ENCODE data around the gene C1orf198.

Gene C1orf198

GRCh38 chr1:230843503-230844309 lies 24.6 kb downstream of the C1orf198 start:
- no peak for TF ChIP-seq CTCF (IDR thresholded peaks at IDR 0.05; ENCODE audit: insufficient read depth, low read length, missing control alignments)
- H3K4me3 ChIP-seq (ENCODE audit: low read depth, low read length) = no peak overlapping the region
- ChIA-PET POLR2A (interaction anchor here (1.2 kb wide), 1 partner anchor 23 kb away, joined by 3 read pairs; no protein-coding TSS in a partner anchor), CTCF (interaction anchor here (1.4 kb wide), 1 partner anchor 47 kb away, joined by 3 read pairs; no protein-coding TSS in a partner anchor)
- DNase-seq (ENCODE audit: low read depth, low spot score) = no peak

DNA sequence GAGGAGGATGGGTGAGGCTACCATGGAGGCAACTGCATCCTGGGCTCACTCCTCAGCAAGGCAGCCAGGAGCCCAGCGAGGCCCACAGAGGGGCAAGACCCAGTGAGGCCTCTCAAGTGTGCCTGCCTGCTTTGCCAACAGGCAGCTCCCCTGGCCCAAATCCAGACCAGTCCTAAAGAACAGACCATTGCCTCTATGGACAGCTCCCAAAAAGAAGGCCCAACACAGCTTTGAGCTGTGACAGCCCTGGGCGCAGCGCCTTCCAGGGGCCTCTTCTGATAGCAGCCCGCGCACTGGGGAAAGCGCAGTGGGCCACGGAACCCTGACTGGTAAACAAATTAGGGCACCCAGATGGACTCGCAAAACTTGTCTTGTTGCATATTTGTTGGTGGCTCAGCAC lies 25.5 kb downstream of the C1orf198 start:
- DNase-seq (ENCODE audit: low read depth, low spot score) = no peak
- no peak overlapping the region for H3K4me3 ChIP-seq (ENCODE audit: low read depth, low read length)
- CTCF ChIA-PET = no interaction called here
- POLR2A ChIA-PET = no interaction called here
- no peak for TF ChIP-seq CTCF (IDR thresholded peaks at IDR 0.05; ENCODE audit: insufficient read depth, low read length, missing control alignments)

- no peak for TF ChIP-seq CTCF (IDR thresholded peaks at IDR 0.05; ENCODE audit: insufficient read depth, low read length, missing control alignments)
- H3K4me3 ChIP-seq (ENCODE audit: low read depth, low read length) = no peak overlapping the region
- ChIA-PET POLR2A (no interaction called here), CTCF (interaction anchor here (3.6 kb wide), 1 partner anchor 42 kb away, joined by 12 read pairs; no protein-coding TSS in a partner anchor)
- no peak for DNase-seq (ENCODE audit: low read depth, low spot score)
Measured at GRCh38 chr1:230839173-230839572, 29.1 kb downstream of the C1orf198 start.

DNA sequence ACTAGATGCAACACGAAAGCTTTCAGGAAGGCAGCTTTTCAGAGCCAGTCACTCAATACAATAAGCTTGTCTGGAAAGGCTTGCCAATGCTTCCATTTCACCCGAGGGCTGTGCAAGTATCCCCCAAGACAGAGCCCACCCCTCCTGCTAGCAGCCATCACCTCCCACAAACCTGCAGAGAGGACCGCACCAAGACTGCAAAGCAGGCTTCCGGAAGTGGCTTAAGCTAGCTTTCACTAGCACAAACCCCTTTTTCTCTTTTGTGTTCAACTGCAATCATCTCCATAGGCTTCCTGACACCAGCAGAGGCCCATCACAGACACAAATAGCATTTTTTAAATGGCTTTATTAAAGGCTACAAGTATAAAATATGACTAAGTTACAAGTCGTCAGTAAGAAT lies 31.5 kb downstream of the C1orf198 start:
- no peak for TF ChIP-seq CTCF (IDR thresholded peaks at IDR 0.05; ENCODE audit: insufficient read depth, low read length, missing control alignments)
- no peak for DNase-seq (ENCODE audit: low read depth, low spot score)
- ChIA-PET POLR2A (no interaction called here), CTCF (interaction anchor here (1.1 to 4.1 kb wide), 5 partner anchors 11 to 81 kb away, joined by 3 to 16 read pairs (median 6); no protein-coding TSS in a partner anchor)
- no peak overlapping the region for H3K4me3 ChIP-seq (ENCODE audit: low read depth, low read length)

DNA sequence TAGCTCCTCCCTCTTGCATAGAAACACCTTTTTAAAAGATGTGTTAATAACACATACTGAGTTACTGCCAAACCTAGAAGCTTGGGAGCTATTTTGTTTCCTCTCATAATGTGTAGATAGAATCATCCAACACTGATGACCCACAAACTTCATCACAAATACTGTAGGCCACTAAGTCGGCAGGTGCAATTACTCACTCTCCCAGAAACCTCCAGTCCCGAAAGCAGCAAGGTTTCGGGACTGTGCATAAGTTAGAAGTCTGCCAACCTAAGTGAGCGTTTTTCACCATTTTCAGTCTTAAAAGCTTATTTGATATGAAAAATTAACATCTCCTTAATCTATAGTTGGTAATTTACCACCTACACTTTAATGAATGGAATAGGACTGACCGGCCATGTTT lies 32.0 kb downstream of the C1orf198 start:
- H3K4me3 ChIP-seq (ENCODE audit: low read depth, low read length) = no peak overlapping the region
- no peak for DNase-seq (ENCODE audit: low read depth, low spot score)
- ChIA-PET POLR2A (interaction anchor here (0.9 kb wide), 1 partner anchor 15 kb away, joined by 4 read pairs; no protein-coding TSS in a partner anchor), CTCF (interaction anchor here (0.6 to 4.1 kb wide), 6 partner anchors 10 to 82 kb away, joined by 3 to 16 read pairs (median 6); no protein-coding TSS in a partner anchor)
- no peak for TF ChIP-seq CTCF (IDR thresholded peaks at IDR 0.05; ENCODE audit: insufficient read depth, low read length, missing control alignments)

DNA sequence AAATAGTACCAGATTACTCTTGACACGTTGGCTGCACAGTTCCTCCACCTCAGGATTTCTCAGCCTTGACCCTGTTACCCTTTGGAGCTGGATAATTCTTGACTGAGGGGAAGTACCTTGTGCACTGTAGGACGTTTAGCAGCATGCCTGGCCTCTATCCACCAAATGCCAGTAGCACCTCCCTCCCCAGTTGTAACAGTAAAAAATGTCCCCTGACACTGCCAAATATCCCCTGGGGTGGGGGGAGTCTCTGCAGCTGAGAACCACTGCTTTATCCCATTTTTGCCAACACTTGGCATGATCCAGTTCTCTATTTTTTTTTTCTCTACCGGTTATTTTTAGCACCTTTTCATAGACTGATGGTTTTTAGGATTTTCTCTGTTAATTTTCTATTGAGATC lies 34.0 kb downstream of the C1orf198 start:
- no peak overlapping the region for H3K4me3 ChIP-seq (ENCODE audit: low read depth, low read length)
- ChIA-PET CTCF (interaction anchor here (4.1 kb wide), 1 partner anchor 36 kb away, joined by 16 read pairs; no protein-coding TSS in a partner anchor), POLR2A (no interaction called here)
- DNase-seq (ENCODE audit: low read depth, low spot score) = no peak
- no peak for TF ChIP-seq CTCF (IDR thresholded peaks at IDR 0.05; ENCODE audit: insufficient read depth, low read length, missing control alignments)

Measured in AG04449 (cell line).